ENCODE measurements around the gene RAD9A. TPM values are rescaled to one million over a fixed set of nuclear protein-coding genes. Genes with fewer than 3 reads are reported as not detected.

Gene RAD9A
- polyA plus RNA-seq, 1 of the 3 experiments (the other 2 are of a cell fraction): 22.3 TPM

DNA sequence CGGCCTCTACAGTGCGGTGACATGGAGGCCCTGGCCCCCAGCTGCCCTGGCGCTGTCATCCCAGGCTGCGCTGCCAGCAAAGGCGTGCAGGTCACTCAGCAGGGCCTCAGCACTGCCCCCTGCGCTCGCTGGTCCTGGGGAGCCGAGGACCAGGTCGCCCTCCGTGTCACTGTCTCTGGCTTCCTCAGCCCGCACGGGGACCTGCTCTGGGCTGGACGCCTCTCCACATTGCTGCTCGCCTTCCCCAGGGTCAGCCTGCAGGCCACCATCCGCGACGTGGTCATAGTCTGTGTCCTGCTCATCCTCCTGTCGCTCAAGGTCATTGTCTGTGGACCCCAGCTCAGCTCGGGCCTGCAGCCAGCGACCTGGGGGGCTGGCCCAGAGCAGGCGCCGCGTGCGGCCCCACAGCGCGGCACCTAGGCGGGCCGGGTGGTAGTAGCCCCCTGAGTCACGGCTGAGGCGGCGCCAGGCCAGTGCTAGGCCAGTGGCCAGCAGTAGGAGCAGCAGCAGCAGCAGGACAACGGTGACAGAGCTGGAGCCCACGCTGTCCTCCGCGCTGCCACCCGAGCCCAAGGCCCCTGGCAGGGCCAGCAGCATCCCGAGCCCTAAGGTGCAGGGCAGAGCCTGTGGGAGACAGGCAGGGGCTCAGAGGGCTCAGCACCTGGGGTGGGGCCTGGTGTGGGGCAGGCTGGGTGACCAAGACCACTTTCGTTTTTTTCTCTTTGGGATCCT is 44.1 kb downstream of the RAD9A start:
- Histone ChIP-seq H3K79me2 (ENCODE audit: insufficient read depth) (peaks cover 3% of the 10 kb centered on the region; the same call in 1 of the 2 replicates), H3K4me3 (ENCODE audit: low read depth in 2 of 2, low read length in 1 of 2) (no peak overlapping the region), H3K27ac (ENCODE audit: low read depth in 2 of 2, low read length in 1 of 2) (no peak overlapping the region), H3K36me3 (replicated peaks in 1 of 2; ENCODE audit: control insufficient read depth in 1 of 2, insufficient read depth in 2 of 2, low read length in 1 of 2) (peaks cover 3 to 54% of the 10 kb centered on the region in 2 experiments), H3K9me2 (no peaks in the 10 kb centered on the region), H3K9me3 (no peaks in the 10 kb centered on the region), H3K4me2 (no peak overlapping the region), H2AFZ (ENCODE audit: low read depth) (no peak overlapping the region), H3K27me3 (ENCODE audit: insufficient read depth) (no peaks in the 10 kb centered on the region), H3K9ac (no peak overlapping the region), H3K4me1 (ENCODE audit: control insufficient read depth in 1 of 2, insufficient read depth in 2 of 2, low read depth in 1 of 2, low read length in 1 of 2) (no peaks in the 10 kb centered on the region), H4K20me1 (ENCODE audit: insufficient read depth) (no peaks in the 10 kb centered on the region), H3F3A (replicated peaks; ENCODE audit: insufficient read depth) (no peaks in the 10 kb centered on the region)
- 100% methylated on average over 4 of the region's 38 CpGs for WGBS (ENCODE audit: low lambda C conversion rate)
- POLR2A ChIA-PET: no interaction called here
- TF ChIP-seq TEAD4 (IDR thresholded peaks at IDR 0.05; ENCODE audit: borderline replicate concordance, insufficient read depth): no peak
- no peak for TF ChIP-seq FOSL2 (IDR thresholded peaks at IDR 0.05; ENCODE audit: borderline replicate concordance, low read depth)
- no peak for TF ChIP-seq ELF1 (IDR thresholded peaks at IDR 0.05)
- no peak for DNase-seq
- CTCF ChIA-PET: no interaction called here

DNA sequence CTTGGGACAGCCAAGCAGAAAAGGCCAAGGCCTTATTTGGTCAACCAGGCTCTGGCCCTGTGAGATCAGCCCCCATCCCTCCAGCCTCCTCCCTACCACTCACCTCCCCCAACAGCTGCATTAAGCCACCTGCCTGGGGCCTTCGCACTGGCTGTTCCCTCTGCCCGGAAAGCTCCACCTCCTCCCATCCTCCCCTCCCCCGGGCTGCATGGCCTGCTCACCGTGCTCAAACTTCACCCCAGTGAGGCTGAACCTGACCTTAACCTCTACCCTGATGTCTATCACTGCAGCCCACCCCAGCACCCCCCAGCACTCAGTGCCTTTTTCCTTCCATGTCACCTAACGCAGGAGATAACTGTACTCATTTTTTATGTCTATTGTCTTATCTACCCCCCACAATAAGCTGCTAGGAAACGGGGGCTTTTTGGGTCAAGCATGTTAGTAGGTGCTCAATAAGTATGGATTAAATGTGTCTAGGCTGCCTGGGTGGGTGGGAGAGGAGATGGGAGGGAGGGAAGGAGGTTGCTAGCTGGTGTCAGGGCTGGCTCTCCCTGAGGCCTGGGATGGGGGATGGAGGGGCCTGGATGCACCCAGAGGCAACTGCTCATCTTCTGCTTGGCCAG is 44.8 kb downstream of the RAD9A start:
- H3F3A ChIP-seq (replicated peaks; ENCODE audit: insufficient read depth): no peaks in the 10 kb centered on the region
- CTCF ChIA-PET: no interaction called here
- no peaks in the 10 kb centered on the region for H3K9me3 ChIP-seq
- 79% methylated on average over 6 of the region's 6 CpGs for WGBS (ENCODE audit: low lambda C conversion rate)
- no peak overlapping the region for H3K27ac ChIP-seq (ENCODE audit: low read depth in 2 of 2, low read length in 1 of 2)
- H3K4me2 ChIP-seq: no peak overlapping the region
- no peak for DNase-seq
- H4K20me1 ChIP-seq (ENCODE audit: insufficient read depth): no peaks in the 10 kb centered on the region
- TF ChIP-seq, protein P1, sequence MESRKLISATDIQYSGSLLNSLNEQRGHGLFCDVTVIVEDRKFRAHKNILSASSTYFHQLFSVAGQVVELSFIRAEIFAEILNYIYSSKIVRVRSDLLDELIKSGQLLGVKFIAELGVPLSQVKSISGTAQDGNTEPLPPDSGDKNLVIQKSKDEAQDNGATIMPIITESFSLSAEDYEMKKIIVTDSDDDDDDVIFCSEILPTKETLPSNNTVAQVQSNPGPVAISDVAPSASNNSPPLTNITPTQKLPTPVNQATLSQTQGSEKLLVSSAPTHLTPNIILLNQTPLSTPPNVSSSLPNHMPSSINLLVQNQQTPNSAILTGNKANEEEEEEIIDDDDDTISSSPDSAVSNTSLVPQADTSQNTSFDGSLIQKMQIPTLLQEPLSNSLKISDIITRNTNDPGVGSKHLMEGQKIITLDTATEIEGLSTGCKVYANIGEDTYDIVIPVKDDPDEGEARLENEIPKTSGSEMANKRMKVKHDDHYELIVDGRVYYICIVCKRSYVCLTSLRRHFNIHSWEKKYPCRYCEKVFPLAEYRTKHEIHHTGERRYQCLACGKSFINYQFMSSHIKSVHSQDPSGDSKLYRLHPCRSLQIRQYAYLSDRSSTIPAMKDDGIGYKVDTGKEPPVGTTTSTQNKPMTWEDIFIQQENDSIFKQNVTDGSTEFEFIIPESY (IDR thresholded peaks at IDR 0.05; ENCODE audit: borderline replicate concordance, low read depth): no peak
- TF ChIP-seq SIN3A (IDR thresholded peaks at IDR 0.05; ENCODE audit: borderline replicate concordance, low read depth, low read length) (no peak), TEAD4 (IDR thresholded peaks at IDR 0.05; ENCODE audit: borderline replicate concordance, insufficient read depth) (no peak), JUND (IDR thresholded peaks at IDR 0.05) (no peak), EP300 (IDR thresholded peaks at IDR 0.05; ENCODE audit: borderline replicate concordance in 1 of 2, low read depth in 1 of 2, low read length in 1 of 2) (no peak), MXI1 (IDR thresholded peaks at IDR 0.05; ENCODE audit: low read depth, low read length) (no peak), SMC3 (IDR thresholded peaks at IDR 0.05; ENCODE audit: low read depth, low read length) (no peak), RFX5 (IDR thresholded peaks at IDR 0.05; ENCODE audit: low read length) (no peak)
- TF ChIP-seq, protein P2, sequence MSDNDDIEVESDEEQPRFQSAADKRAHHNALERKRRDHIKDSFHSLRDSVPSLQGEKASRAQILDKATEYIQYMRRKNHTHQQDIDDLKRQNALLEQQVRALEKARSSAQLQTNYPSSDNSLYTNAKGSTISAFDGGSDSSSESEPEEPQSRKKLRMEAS (IDR thresholded peaks at IDR 0.05; ENCODE audit: low read depth): no peak
- TF ChIP-seq, protein P3, sequence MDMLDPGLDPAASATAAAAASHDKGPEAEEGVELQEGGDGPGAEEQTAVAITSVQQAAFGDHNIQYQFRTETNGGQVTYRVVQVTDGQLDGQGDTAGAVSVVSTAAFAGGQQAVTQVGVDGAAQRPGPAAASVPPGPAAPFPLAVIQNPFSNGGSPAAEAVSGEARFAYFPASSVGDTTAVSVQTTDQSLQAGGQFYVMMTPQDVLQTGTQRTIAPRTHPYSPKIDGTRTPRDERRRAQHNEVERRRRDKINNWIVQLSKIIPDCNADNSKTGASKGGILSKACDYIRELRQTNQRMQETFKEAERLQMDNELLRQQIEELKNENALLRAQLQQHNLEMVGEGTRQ (IDR thresholded peaks at IDR 0.05; ENCODE audit: borderline replicate concordance, low read depth, low read length): no peak
- POLR2A ChIA-PET: interaction anchor here (1.0 kb wide), 1 partner anchor 8 kb away, joined by 3 read pairs; the partner anchor contains the start of gene RPS6KB2
- no peak overlapping the region for H3K4me3 ChIP-seq (ENCODE audit: low read depth in 2 of 2, low read length in 1 of 2)
- no peaks in the 10 kb centered on the region for H3K4me1 ChIP-seq (ENCODE audit: control insufficient read depth in 1 of 2, insufficient read depth in 2 of 2, low read depth in 1 of 2, low read length in 1 of 2)
- H3K36me3 ChIP-seq (replicated peaks in 1 of 2; ENCODE audit: control insufficient read depth in 1 of 2, insufficient read depth in 2 of 2, low read length in 1 of 2): peaks cover 3 to 56% of the 10 kb centered on the region in 2 experiments
- no peaks in the 10 kb centered on the region for H3K9me2 ChIP-seq
- no peak overlapping the region for H2AFZ ChIP-seq (ENCODE audit: low read depth)
- H3K79me2 ChIP-seq (ENCODE audit: insufficient read depth): no peaks in the 10 kb centered on the region
- H3K9ac ChIP-seq: no peak overlapping the region
- no peaks in the 10 kb centered on the region for H3K27me3 ChIP-seq (ENCODE audit: insufficient read depth)
